GM21423 (cell line): ENCODE measurements around the gene AARS2.

Experiments used
- ATAC-seq: cut with Tn5 transposase; IDR thresholded peaks from one replicate; pipeline ENCODE4 v1.9.1; 2021; ENCODE audit warnings: mild to moderate bottlenecking, moderate library complexity; ENCODE audit not compliant: unreplicated experiment

AARS2 gene

GRCh38 chr6:44251576-44252524, 61.3 kb downstream of the AARS2 start:
- no peak for ATAC-seq

GRCh38 chr6:44250718-44251123, 62.4 kb downstream of the AARS2 start:
- no peak for ATAC-seq

GRCh38 chr6:44250067-44250717, 63.0 kb downstream of the AARS2 start:
- ATAC-seq = no peak
